H1 (cell line): ENCODE data around the gene POLR1D. TPM values are rescaled to one million over a fixed set of nuclear protein-coding genes. Genes with fewer than 3 reads are reported as not detected.

Source experiments
- CTCF ChIA-PET: fragments of 300-600 bp; sonication (Branson Sonifier 250); formaldehyde crosslinking; loops from one replicate; lab custom pipeline; 2021; ENCODE audit not compliant: partially characterized antibody; lab: Charles Lee
- POLR2A ChIA-PET: fragments of 300-600 bp; sonication (Branson Sonifier 250); formaldehyde crosslinking; loops from one replicate; lab custom pipeline; 2021; ENCODE audit warnings: inconsistent platforms; ENCODE audit not compliant: partially characterized antibody; lab: Charles Lee
- DNase-seq, 2 experiments: peaks; one replicate each; pipeline versions ENCODE4 v3.0.0 to v3.0.0-alpha.2; 2010 to 2022; ENCODE audit warnings: low spot score in 2 of 2, low read depth in 1 of 2, mixed read lengths in 1 of 2
- FAIRE-seq: peaks from 2 replicates; lab custom pipeline; 2011; peaks lifted over from hg19 to GRCh38; lab: Jason Lieb, UNC
- H2AFZ ChIP-seq: 2 replicates; pipeline ENCODE4 v1.8.1; 2012; ENCODE audit warnings: low read length, inconsistent platforms
- H2AK5ac ChIP-seq: 2 replicates; pipeline ENCODE4 v1.6.1; 2013; ENCODE audit warnings: low read depth, low read length
- H2BK120ac ChIP-seq: replicated peaks from 2 replicates; pipeline ENCODE3; 2013; ENCODE audit warnings: low read depth, low read length, inconsistent platforms
- H2BK12ac ChIP-seq: 2 replicates; pipeline ENCODE4 v1.6.1; 2013; ENCODE audit warnings: low read depth, low read length
- H2BK15ac ChIP-seq: 2 replicates; pipeline ENCODE4 v1.6.1; 2013; ENCODE audit warnings: low read length
- H2BK20ac ChIP-seq: 2 replicates; pipeline ENCODE4 v1.6.1; 2013; ENCODE audit warnings: low read length
- H2BK5ac ChIP-seq: 2 replicates; pipeline ENCODE4 v1.6.1; 2013; ENCODE audit warnings: low read depth, low read length
- H3K14ac ChIP-seq: 2 replicates; pipeline ENCODE4 v1.6.1; 2013; ENCODE audit warnings: inconsistent platforms; ENCODE audit not compliant: insufficient read length
- H3K18ac ChIP-seq: 2 replicates; pipeline ENCODE4 v1.6.1; 2013; ENCODE audit warnings: low read length; ENCODE audit errors: extremely low read depth
- H3K23ac ChIP-seq: 2 replicates; pipeline ENCODE4 v1.6.1; 2013; ENCODE audit warnings: inconsistent platforms; ENCODE audit not compliant: insufficient read length
- H3K23me2 ChIP-seq: 2 replicates; pipeline ENCODE4 v1.6.1; 2013; ENCODE audit warnings: low read depth, low read length
- H3K27ac ChIP-seq: 2 replicates; pipeline ENCODE4 v1.6.1; 2011; ENCODE audit warnings: low read depth, low read length, inconsistent platforms
- H3K27me3 ChIP-seq, 4 experiments: replicated peaks in 1 of 4; 1 replicate in 1 of 4; 2 replicates in 3 of 4; pipeline versions ENCODE4 v1.6.1 to v1.8.1; 2011 to 2013; ENCODE audit warnings: low read length in 3 of 4, mild to moderate bottlenecking in 3 of 4, inconsistent platforms in 2 of 4, mixed read lengths in 2 of 4, moderate library complexity in 1 of 4; ENCODE audit not compliant: control insufficient read depth in 3 of 4, insufficient read depth in 3 of 4; ENCODE audit errors: extremely low read depth in 1 of 4
- H3K36me3 ChIP-seq, 4 experiments: 2 replicates each; pipeline versions ENCODE4 v1.6.1 to v1.8.1; 2011 to 2013; ENCODE audit warnings: mild to moderate bottlenecking in 4 of 4, low read length in 3 of 4, moderate library complexity in 2 of 4, control low read depth in 1 of 4, inconsistent platforms in 1 of 4; ENCODE audit not compliant: insufficient read depth in 4 of 4, control insufficient read depth in 2 of 4
- H3K4ac ChIP-seq: replicated peaks from 2 replicates; pipeline ENCODE3; 2013; ENCODE audit warnings: low read length, low read depth, mixed read lengths, inconsistent platforms; ENCODE audit not compliant: insufficient read length
- H3K4me1 ChIP-seq, 4 experiments: replicated peaks in 1 of 4; 1 replicate in 1 of 4; 2 replicates in 3 of 4; pipeline versions ENCODE4 v1.6.1 to v1.8.1; 2011 to 2013; ENCODE audit warnings: low read length in 3 of 4, inconsistent platforms in 2 of 4, mixed read lengths in 1 of 4; ENCODE audit not compliant: insufficient read depth in 4 of 4, control insufficient read depth in 3 of 4
- H3K4me2 ChIP-seq, 2 experiments: 2 replicates each; pipeline versions ENCODE4 v1.6.1 to v1.8.1; 2011 to 2013; ENCODE audit warnings: low read depth in 2 of 2, low read length in 2 of 2, control low read depth in 1 of 2, inconsistent platforms in 1 of 2, mild to moderate bottlenecking in 1 of 2; ENCODE audit not compliant: insufficient read depth in 1 of 2
- H3K4me3 ChIP-seq, 4 experiments: fragments of 200-600, 300-600 bp in 1 of 4; sonication (generic), shearing (Covaris generic), sonication (Bioruptor Twin) in 1 of 4; 2 replicates each; pipeline versions ENCODE4 v1.5.1 to v1.8.1; 2011 to 2016; ENCODE audit warnings: low read length in 4 of 4, low read depth in 3 of 4, control low read depth in 2 of 4, inconsistent platforms in 2 of 4, mild to moderate bottlenecking in 2 of 4, mixed read lengths in 1 of 4, moderate library complexity in 1 of 4; ENCODE audit not compliant: insufficient read depth in 2 of 4; ENCODE audit errors: extremely low read depth in 1 of 4
- H3K56ac ChIP-seq: replicated peaks from 2 replicates; pipeline ENCODE3; 2013; ENCODE audit warnings: low read depth, mild to moderate bottlenecking, mixed read lengths, low read length, inconsistent platforms; ENCODE audit not compliant: insufficient read length
- H3K79me1 ChIP-seq: 2 replicates; pipeline ENCODE4 v1.6.1; 2013; ENCODE audit warnings: low read depth, low read length, control low read depth
- H3K79me2 ChIP-seq, 2 experiments: 2 replicates each; pipeline versions ENCODE4 v1.6.1 to v1.8.1; 2012 to 2013; ENCODE audit warnings: low read length in 2 of 2, mild to moderate bottlenecking in 2 of 2, inconsistent platforms in 1 of 2; ENCODE audit not compliant: insufficient read depth in 2 of 2, control insufficient read depth in 1 of 2
- H3K9ac ChIP-seq, 4 experiments: replicated peaks in 1 of 4; 1 replicate in 1 of 4; 2 replicates in 3 of 4; pipeline versions ENCODE4 v1.6.1 to v1.8.1; 2011 to 2013; ENCODE audit warnings: low read depth in 3 of 4, low read length in 3 of 4, control low read depth in 2 of 4, mild to moderate bottlenecking in 2 of 4, moderate library complexity in 2 of 4, inconsistent platforms in 1 of 4; ENCODE audit errors: extremely low read depth in 1 of 4
- H3K9me3 ChIP-seq, 2 experiments: 2 replicates each; pipeline versions ENCODE4 v1.6.1 to v1.8.1; 2012 to 2013; ENCODE audit warnings: mild to moderate bottlenecking in 2 of 2, moderate library complexity in 2 of 2, control low read depth in 1 of 2, inconsistent platforms in 1 of 2, low read depth in 1 of 2, low read length in 1 of 2, mixed read lengths in 1 of 2; ENCODE audit not compliant: insufficient read depth in 2 of 2
- H4K20me1 ChIP-seq, 2 experiments: replicated peaks in 1 of 2; 2 replicates each; pipeline versions ENCODE3 to v1.8.1; 2011 to 2013; ENCODE audit warnings: inconsistent platforms in 2 of 2, low read length in 2 of 2, mild to moderate bottlenecking in 1 of 2; ENCODE audit not compliant: insufficient read depth in 2 of 2, control insufficient read depth in 1 of 2
- H4K5ac ChIP-seq: 2 replicates; pipeline ENCODE4 v1.6.1; 2013; ENCODE audit warnings: low read length, low read depth, mixed read lengths, inconsistent platforms; ENCODE audit not compliant: insufficient read length
- H4K8ac ChIP-seq: 2 replicates; pipeline ENCODE4 v1.8.0; 2013; ENCODE audit warnings: mild to moderate bottlenecking, moderate library complexity, low read length, inconsistent platforms; ENCODE audit not compliant: insufficient read depth; ENCODE audit errors: extremely low read depth
- H4K91ac ChIP-seq: replicated peaks from 2 replicates; pipeline ENCODE3; 2013; ENCODE audit warnings: low read length, mixed read lengths, inconsistent platforms; ENCODE audit not compliant: insufficient read length
- SUZ12 ChIP-seq: fragments of 200-600 bp; sonication (generic); IDR thresholded peaks from 2 replicates; pipeline ENCODE4 v1.6.1; 2012; ENCODE audit warnings: mild to moderate bottlenecking, inconsistent platforms, low read length, moderate library complexity, mixed read lengths
- WGBS, 2 experiments: shearing (Covaris generic) in 1 of 2; methylation state at CpG; one replicate each; pipeline versions ENCODE4 v1.1.6 to v1.1.7; 2013 to 2015; ENCODE audit warnings: low lambda C conversion rate in 2 of 2, mixed read lengths in 2 of 2, inconsistent platforms in 1 of 2, low coverage in 1 of 2, missing lambda C conversion rate in 1 of 2; ENCODE audit not compliant: insufficient replicate concordance in 2 of 2, insufficient coverage in 1 of 2, insufficient read length in 1 of 2; ENCODE audit errors: extremely low coverage in 1 of 2, missing lambda C conversion rate in 1 of 2; 5-methylcytosine and 5-hydroxymethylcytosine counted together
- polyA plus RNA-seq, 7 experiments: library from polyadenylated mRNA; depleted of rRNA in 3 of 7; stranded (reverse) in 5 of 7; unstranded in 2 of 7; fragments of >200 nt in 5 of 7; fragments of 200-250 nt in 2 of 7; gene quantifications; 1 replicate in 5 of 7; 2 replicates in 1 of 7; 4 replicates in 1 of 7; pipeline versions ENCODE4 v1.2.1 to v1.2.3, GENCODE V29; 2011 to 2013; ENCODE audit warnings: missing spikeins in 2 of 7, mixed read lengths in 2 of 7
- total RNA-seq: library from RNA; stranded (reverse); fragmentation: NEBNext Ultra II Directional; extraction: Animal tissue kit (Norgen Biotek cat#: 25700); gene quantifications from 2 replicates; pipeline ENCODE4 v1.2.1, GENCODE V29; 2021
- TF ChIP-seq, protein P1 (sequence below): IDR thresholded peaks from 2 replicates; pipeline ENCODE4 v1.6.1; 2012; ENCODE audit warnings: low read length, inconsistent platforms

The POLR1D gene
- total and polyA plus RNA-seq, 2 of the 8 experiments (the other 6 are each of a cell fraction or from before 2014, with no cell fraction given) = 226 to 232 TPM

DNA sequence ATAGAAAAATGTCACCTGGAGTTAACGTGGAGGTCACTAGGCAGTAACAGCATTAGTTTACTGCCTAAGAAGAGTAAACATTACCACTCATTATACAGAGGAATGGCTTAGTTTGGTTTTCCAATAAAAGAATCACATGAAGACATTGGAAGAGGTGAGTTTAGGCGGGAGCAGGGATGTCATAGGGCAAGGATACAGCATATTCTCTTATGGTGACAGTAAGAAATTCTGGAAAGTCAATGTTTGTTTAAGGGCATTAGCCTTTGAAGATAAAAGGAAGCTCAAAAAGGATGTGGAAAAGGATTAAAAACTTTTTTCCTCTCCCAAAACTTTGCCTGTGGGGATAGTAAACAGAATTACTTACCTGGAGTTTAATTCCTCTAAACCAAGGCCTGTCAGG is 4.1 kb downstream of the POLR1D start:
- H2AFZ ChIP-seq = no peak overlapping the region
- no peak overlapping the region for H2BK20ac ChIP-seq
- H3K27ac ChIP-seq = no peak overlapping the region
- no peak overlapping the region for H3K9ac ChIP-seq
- H3K4me1 ChIP-seq = peaks cover 3 to 8% (median 7%) of the 10 kb centered on the region in 4 experiments; a peak in 6 of 7 replicates
- no peak overlapping the region for H2AK5ac ChIP-seq
- DNase-seq = no peak
- H3K36me3 ChIP-seq = peaks cover 4 to 28% (median 11%) of the 10 kb centered on the region in 4 experiments; a peak in 7 of 8 replicates
- H3K4ac ChIP-seq = no peak overlapping the region
- no peak overlapping the region for H4K91ac ChIP-seq
- no peak overlapping the region for H3K14ac ChIP-seq
- H3K27me3 ChIP-seq = no peaks in the 10 kb centered on the region
- no peak overlapping the region for H4K8ac ChIP-seq
- no peak overlapping the region for H3K18ac ChIP-seq
- peaks cover 13% of the 10 kb centered on the region for H3K79me1 ChIP-seq
- H2BK15ac ChIP-seq = no peak overlapping the region
- no peak for FAIRE-seq
- no peak overlapping the region for H3K4me2 ChIP-seq
- TF ChIP-seq SUZ12 = no peak
- TF ChIP-seq, protein P1, sequence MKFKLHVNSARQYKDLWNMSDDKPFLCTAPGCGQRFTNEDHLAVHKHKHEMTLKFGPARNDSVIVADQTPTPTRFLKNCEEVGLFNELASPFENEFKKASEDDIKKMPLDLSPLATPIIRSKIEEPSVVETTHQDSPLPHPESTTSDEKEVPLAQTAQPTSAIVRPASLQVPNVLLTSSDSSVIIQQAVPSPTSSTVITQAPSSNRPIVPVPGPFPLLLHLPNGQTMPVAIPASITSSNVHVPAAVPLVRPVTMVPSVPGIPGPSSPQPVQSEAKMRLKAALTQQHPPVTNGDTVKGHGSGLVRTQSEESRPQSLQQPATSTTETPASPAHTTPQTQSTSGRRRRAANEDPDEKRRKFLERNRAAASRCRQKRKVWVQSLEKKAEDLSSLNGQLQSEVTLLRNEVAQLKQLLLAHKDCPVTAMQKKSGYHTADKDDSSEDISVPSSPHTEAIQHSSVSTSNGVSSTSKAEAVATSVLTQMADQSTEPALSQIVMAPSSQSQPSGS = no peak
- POLR2A ChIA-PET = interaction anchor here (1.1 to 3.9 kb wide), 2 partner anchors 8 to 18 kb away, joined by 3 to 26 read pairs; no protein-coding TSS in a partner anchor
- no peaks in the 10 kb centered on the region for H3K9me3 ChIP-seq
- CTCF ChIA-PET = no interaction called here
- 81% methylated on average over 2 of the region's 2 CpGs; no CpG with 5 or more reads in 1 of the 2 experiments for WGBS, 2 experiments
- H4K20me1 ChIP-seq = peaks cover 5 to 16% of the 10 kb centered on the region in 2 experiments
- H2BK12ac ChIP-seq = no peak overlapping the region
- H2BK120ac ChIP-seq = no peak overlapping the region
- no peak overlapping the region for H3K23ac ChIP-seq
- H3K4me3 ChIP-seq = no peak overlapping the region
- H2BK5ac ChIP-seq = no peak overlapping the region
- H4K5ac ChIP-seq = no peak overlapping the region
- H3K79me2 ChIP-seq = peaks cover 17 to 79% of the 10 kb centered on the region in 2 experiments
- H3K56ac ChIP-seq = no peak overlapping the region
- H3K23me2 ChIP-seq = peaks cover 5% of the 10 kb centered on the region; the same call in 1 of the 2 replicates
